Left ventricle myocardium inferior (tissue), 1 donor: Measurements from ENCODE around the gene MEG3. TPM values are rescaled to one million over a fixed set of nuclear protein-coding genes. Genes with fewer than 3 reads are reported as not detected.
A peak's percentile ranks its signal among the peaks of the same experiment; 100 is the strongest.

Source experiments
- DNase-seq: peaks from one replicate; pipeline ENCODE4 v3.0.0-alpha.2; 2020
- H3K27ac ChIP-seq: fragments of 200-600 bp; replicated peaks from 2 replicates; pipeline ENCODE4 v1.8.0; 2021
- H3K27me3 ChIP-seq: fragments of 200-600 bp; 2 replicates; pipeline ENCODE4 v1.8.0; 2021; ENCODE audit warnings: low read depth
- H3K36me3 ChIP-seq: fragments of 200-600 bp; 2 replicates; pipeline ENCODE4 v1.8.0; 2021
- H3K4me1 ChIP-seq: fragments of 200-600 bp; 2 replicates; pipeline ENCODE4 v1.8.0; 2021
- H3K4me3 ChIP-seq: fragments of 200-600 bp; 2 replicates; pipeline ENCODE4 v1.8.0; 2021; ENCODE audit warnings: mild to moderate bottlenecking, moderate library complexity
- H3K9me3 ChIP-seq: fragments of 200-600 bp; replicated peaks from 2 replicates; pipeline ENCODE4 v1.8.0; 2021
- intact Hi-C: fragments of 100-400 bp; cut with micrococcal nuclease; formaldehyde crosslinking; loops from one replicate; pipeline ENCODE4 v1.11.0; 2022
- long read RNA-seq: library from polyadenylated mRNA; unstranded; transcript quantifications from one replicate; pipeline ENCODE4 v2.0.0, GENCODE V29; 2021
- total RNA-seq: library from RNA; stranded (reverse); fragmentation: NEBNext Ultra II Directional; extraction: Animal tissue kit (Norgen Biotek cat#: 25700); gene quantifications from one replicate; pipeline ENCODE4 v1.2.1, GENCODE V29; 2021
- TF ChIP-seq, protein P1 (sequence below): fragments of 200-600 bp; IDR thresholded peaks from 2 replicates; pipeline ENCODE4 v1.8.0; 2021; ENCODE audit warnings: antibody characterized with exemption, mild to moderate bottlenecking, borderline replicate concordance
- donor health status: DM: no; HTN: yes; CAD: no; lungs with severe emphysema.

MEG3 gene
- 17.5 TPM for total RNA-seq
- long read RNA-seq, transcript MEG3-202 (4 exons, 3,452 nt), result major isoform, 5 of 7 reads
- long read RNA-seq, partial matches to known transcripts, result 0 of 7 reads
- long read RNA-seq, other reads (novel, unspliced or antisense), result 1 of 7 reads

DNA sequence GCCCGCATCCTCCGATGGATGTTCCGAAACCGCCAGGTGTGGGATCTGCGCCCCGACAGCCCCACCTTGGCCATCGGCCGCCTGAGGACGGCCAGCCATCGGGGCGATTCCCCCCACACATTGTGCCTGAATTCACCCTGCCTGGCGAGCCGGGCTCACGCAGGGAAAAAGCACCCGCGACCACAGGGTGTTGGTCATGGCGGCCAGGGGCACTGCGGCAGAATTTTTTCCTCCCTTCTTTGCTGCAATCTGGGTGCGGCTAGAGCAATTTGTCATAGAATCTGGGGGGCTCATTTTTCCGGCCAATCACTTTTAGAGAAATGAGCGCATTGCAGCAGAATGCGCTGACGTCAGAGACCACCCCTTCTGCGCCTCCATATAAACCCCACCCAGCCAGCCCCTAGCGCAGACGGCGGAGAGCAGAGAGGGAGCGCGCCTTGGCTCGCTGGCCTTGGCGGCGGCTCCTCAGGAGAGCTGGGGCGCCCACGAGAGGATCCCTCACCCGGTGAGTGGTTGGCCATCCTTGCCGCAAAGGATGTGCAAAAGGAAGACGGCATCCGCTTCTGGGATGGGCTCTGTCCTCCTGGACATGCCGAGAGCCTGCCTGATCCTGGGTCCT lies at the start of gene MEG3:
MEG3 (plus strand) TSS at position 406 of the 619 bp plus-strand sequence.
- Histone ChIP-seq H3K4me1 (peaks cover 4% of the 10 kb centered on the region), H3K4me3 (peak within 1 kb of the TSS; percentile 56), H3K27me3 (peaks cover 97% of the 10 kb centered on the region), H3K9me3 (peaks cover 7% of the 10 kb centered on the region), H3K27ac (peak within 1 kb of the TSS; percentile 51), H3K36me3 (no peaks in the 10 kb centered on the region)
- DNase-seq, result peak; percentile 35
- intact Hi-C loops, result no loop called here
- TF ChIP-seq, protein P1, sequence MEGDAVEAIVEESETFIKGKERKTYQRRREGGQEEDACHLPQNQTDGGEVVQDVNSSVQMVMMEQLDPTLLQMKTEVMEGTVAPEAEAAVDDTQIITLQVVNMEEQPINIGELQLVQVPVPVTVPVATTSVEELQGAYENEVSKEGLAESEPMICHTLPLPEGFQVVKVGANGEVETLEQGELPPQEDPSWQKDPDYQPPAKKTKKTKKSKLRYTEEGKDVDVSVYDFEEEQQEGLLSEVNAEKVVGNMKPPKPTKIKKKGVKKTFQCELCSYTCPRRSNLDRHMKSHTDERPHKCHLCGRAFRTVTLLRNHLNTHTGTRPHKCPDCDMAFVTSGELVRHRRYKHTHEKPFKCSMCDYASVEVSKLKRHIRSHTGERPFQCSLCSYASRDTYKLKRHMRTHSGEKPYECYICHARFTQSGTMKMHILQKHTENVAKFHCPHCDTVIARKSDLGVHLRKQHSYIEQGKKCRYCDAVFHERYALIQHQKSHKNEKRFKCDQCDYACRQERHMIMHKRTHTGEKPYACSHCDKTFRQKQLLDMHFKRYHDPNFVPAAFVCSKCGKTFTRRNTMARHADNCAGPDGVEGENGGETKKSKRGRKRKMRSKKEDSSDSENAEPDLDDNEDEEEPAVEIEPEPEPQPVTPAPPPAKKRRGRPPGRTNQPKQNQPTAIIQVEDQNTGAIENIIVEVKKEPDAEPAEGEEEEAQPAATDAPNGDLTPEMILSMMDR, result no peak

DNA sequence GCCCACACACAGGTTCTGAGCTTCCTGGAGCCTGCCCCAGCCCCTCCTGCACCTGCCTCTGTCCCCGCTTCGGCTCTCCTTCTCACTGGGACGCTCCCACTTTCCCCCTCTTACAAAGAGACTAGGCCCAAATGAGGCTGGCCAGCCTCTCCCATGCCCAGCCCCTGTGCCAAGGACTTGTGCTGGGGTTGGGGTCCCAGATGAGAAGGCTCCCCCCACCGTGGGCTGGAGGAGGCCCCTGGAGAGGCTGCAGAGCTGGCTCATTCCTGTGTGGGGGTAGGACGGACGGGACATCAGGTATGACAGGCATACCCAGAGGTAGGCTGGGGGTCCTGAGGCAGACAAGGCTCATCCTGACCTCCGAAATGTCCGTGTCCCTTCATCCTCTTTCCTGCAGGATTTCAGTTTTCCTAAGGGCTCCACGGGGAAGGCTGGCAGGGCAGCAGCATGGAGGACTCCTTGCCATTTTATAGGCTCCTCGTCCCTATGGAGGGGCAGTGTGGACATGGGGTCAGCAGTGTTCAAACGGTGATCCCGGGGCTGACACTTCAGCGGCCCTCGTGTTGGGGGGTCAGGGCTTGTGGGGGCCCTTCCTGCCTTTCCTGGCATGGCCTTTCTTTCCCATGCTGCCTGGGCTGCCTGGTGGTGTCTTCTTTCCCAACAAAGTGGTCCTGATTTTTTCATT lies 49.1 kb upstream of the MEG3 start:
- Histone ChIP-seq H3K27ac (no peak overlapping the region), H3K9me3 (no peaks in the 10 kb centered on the region), H3K27me3 (peaks cover 71% of the 10 kb centered on the region), H3K4me3 (no peak overlapping the region), H3K36me3 (no peaks in the 10 kb centered on the region), H3K4me1 (no peaks in the 10 kb centered on the region)
- no peak for DNase-seq
- TF ChIP-seq, protein P1, result no peak
- intact Hi-C loops, result no loop called here

DNA sequence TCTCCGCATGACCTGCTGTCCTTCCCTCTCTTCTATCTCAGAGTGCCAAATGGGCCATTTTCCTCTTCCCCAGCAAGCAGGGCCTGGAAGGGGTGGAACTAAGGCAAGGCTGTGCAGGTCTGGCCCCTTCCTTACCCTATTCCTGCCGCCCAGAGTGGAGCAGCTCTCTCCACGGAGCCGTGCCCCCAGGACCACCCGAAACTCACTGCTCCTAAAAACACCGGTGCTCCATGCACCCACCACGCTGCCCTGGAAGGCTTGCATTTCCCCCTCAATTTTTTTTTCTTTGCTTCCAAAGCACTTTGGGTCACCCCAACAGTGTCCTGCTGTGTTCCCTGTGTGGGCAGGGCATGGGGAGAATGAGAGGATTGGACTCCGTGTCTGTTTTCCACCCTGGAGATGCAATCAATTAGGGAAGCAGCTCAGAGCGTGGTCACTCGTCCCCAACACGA lies 48.5 kb upstream of the MEG3 start:
- intact Hi-C loops, result no loop called here
- Histone ChIP-seq H3K27ac (no peak overlapping the region), H3K4me1 (no peaks in the 10 kb centered on the region), H3K27me3 (peaks cover 65% of the 10 kb centered on the region), H3K4me3 (no peak overlapping the region), H3K36me3 (no peaks in the 10 kb centered on the region), H3K9me3 (no peaks in the 10 kb centered on the region)
- DNase-seq, result no peak
- TF ChIP-seq, protein P1, result no peak

DNA sequence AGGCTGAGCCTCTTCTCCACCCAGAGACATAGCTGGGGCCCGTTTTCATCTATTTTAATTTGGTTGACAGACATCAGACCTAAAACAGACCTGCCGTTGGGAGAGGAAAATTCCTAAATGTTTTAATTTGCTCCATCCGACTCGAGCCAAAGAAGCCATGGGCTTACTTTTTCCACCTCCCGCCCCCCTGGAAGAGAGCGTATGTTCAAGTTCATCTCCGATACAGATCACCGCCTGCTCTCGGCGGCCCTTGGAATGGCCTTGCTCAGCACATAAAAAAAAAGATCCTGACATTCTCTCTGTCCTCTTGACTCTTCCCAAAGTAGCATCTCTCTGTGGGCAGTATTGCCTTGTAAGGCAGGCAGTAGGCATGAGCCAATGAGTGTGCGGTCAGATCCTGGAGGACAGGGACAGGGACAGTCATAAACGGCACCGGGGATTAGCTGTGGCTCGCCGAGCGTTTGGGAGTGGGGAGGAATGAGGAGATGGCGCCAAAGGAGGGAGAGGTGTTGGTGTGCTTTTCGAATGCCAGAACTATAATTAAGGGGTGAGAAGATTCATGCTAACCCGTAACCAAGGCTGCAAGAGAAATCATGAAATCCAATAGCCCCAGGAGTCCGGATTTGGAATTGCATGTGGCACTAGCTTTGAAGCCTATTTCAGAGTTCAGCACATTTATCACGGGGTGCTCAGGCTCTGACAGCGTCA lies 47.9 kb upstream of the MEG3 start:
- DNase-seq, result no peak
- TF ChIP-seq, protein P1, result no peak
- Histone ChIP-seq H3K4me1 (no peaks in the 10 kb centered on the region), H3K27ac (no peak overlapping the region), H3K9me3 (no peaks in the 10 kb centered on the region), H3K27me3 (peaks cover 59% of the 10 kb centered on the region), H3K36me3 (no peaks in the 10 kb centered on the region), H3K4me3 (no peak overlapping the region)
- intact Hi-C loops, result no loop called here

DNA sequence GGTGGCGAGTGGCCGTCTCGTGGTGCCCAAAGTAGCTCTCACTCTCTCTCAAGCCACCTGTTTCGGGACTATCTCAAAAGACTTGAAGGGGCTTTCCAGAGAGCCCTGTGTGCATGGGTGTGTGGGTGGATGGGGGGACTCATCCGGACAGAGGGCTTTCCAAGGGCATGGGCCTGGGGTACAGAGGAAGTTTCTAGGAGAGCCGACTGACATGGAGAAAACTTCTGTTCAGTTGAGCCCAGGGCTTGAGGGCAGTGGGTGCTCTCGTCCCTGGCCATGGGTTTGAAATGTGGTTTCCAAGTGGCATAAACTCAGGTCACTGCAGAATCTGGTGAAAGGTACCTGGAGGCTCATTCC lies 47.4 kb upstream of the MEG3 start:
- intact Hi-C loops, result no loop called here
- H3K36me3 ChIP-seq, result no peaks in the 10 kb centered on the region
- H3K27ac ChIP-seq, result no peak overlapping the region
- no peaks in the 10 kb centered on the region for H3K9me3 ChIP-seq
- peaks cover 54% of the 10 kb centered on the region for H3K27me3 ChIP-seq
- TF ChIP-seq, protein P1, result no peak
- H3K4me3 ChIP-seq, result no peak overlapping the region
- DNase-seq, result no peak
- H3K4me1 ChIP-seq, result no peaks in the 10 kb centered on the region
